ENCODE results near the gene GUCA2A.

GUCA2A gene

DNA sequence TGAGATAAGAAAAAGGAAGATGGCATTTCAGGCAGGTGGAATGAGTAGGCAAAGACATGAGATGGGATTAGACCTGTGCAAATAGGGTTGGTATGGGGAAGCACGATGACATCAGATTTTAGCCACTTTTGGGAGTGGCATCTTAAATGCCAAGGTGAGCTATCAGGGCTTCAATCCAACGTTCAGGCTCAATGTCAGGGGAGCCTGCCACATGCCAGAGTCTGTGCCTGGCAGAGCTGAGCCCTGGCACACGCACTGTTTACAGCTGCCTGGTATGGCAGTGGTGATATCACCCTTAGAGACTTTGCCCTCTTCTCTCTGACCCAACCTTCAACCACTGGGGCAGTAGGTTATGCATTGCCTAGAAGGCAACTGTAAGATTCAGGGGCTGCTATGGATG, 12.4 kb downstream of the GUCA2A start:
- no peak overlapping the region for H3K27ac ChIP-seq (ENCODE audit: low read depth, low read length)

DNA sequence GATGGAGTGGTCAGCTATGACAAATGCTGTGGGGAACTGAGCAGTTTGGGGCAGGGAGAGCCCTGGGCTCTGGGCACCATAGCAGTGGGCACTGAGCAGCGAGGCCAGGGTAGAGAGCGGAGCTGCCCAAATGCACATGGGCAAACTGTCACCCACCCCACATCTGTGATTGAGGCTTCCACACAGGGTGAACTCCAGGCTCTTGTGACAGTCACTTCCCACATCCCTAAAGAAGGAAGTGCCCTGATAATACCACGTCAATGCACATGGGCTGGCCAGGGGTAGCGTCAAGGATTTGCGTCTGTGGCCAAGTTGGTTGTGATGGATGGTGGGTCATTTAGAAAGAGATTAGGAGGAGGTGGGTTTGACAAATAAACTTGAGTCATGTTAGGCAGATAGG, 13.9 kb downstream of the GUCA2A start:
- Histone ChIP-seq H3K9me3 (ENCODE audit: control insufficient read depth, insufficient read depth, low read length) (no peaks in the 10 kb centered on the region), H3K79me2 (ENCODE audit: control insufficient read depth, low read length) (no peaks in the 10 kb centered on the region), H3F3A (ENCODE audit: control insufficient read depth, insufficient read depth) (no peaks in the 10 kb centered on the region), H3K4me3 (ENCODE audit: low read length) (no peak overlapping the region), H3K27me3 (ENCODE audit: control insufficient read depth, low read length) (peaks cover 8% of the 10 kb centered on the region; the same call in 1 of the 2 replicates), H3K4me2 (ENCODE audit: low read length) (no peak overlapping the region), H3K4me1 (ENCODE audit: control insufficient read depth, low read length) (no peaks in the 10 kb centered on the region), H4K20me1 (ENCODE audit: control insufficient read depth, insufficient read depth, low read depth, low read length) (no peaks in the 10 kb centered on the region), H3K27ac (ENCODE audit: low read depth, low read length) (no peak overlapping the region), H3K36me3 (ENCODE audit: control insufficient read depth, low read length) (no peaks in the 10 kb centered on the region), H3K9me2 (replicated peaks; ENCODE audit: control insufficient read depth, low read length) (no peaks in the 10 kb centered on the region)
- TF ChIP-seq EZH2phosphoT487 (IDR thresholded peaks at IDR 0.05; ENCODE audit: borderline replicate concordance, low read length) = no peak
- TF ChIP-seq, protein P1, sequence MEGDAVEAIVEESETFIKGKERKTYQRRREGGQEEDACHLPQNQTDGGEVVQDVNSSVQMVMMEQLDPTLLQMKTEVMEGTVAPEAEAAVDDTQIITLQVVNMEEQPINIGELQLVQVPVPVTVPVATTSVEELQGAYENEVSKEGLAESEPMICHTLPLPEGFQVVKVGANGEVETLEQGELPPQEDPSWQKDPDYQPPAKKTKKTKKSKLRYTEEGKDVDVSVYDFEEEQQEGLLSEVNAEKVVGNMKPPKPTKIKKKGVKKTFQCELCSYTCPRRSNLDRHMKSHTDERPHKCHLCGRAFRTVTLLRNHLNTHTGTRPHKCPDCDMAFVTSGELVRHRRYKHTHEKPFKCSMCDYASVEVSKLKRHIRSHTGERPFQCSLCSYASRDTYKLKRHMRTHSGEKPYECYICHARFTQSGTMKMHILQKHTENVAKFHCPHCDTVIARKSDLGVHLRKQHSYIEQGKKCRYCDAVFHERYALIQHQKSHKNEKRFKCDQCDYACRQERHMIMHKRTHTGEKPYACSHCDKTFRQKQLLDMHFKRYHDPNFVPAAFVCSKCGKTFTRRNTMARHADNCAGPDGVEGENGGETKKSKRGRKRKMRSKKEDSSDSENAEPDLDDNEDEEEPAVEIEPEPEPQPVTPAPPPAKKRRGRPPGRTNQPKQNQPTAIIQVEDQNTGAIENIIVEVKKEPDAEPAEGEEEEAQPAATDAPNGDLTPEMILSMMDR (IDR thresholded peaks at IDR 0.05; ENCODE audit: low read depth, low read length, poor library complexity, severe bottlenecking) = no peak

More for the DNA sequence above, 12.4 kb downstream of the GUCA2A start:
- Histone ChIP-seq H3K79me2 (ENCODE audit: control insufficient read depth, low read length) (no peaks in the 10 kb centered on the region), H3K9me2 (replicated peaks; ENCODE audit: control insufficient read depth, low read length) (no peaks in the 10 kb centered on the region), H4K20me1 (ENCODE audit: control insufficient read depth, insufficient read depth, low read depth, low read length) (no peaks in the 10 kb centered on the region), H3K27me3 (ENCODE audit: control insufficient read depth, low read length) (peaks cover 8% of the 10 kb centered on the region; the same call in 1 of the 2 replicates), H3K4me1 (ENCODE audit: control insufficient read depth, low read length) (no peaks in the 10 kb centered on the region), H3K4me2 (ENCODE audit: low read length) (no peak overlapping the region), H3K36me3 (ENCODE audit: control insufficient read depth, low read length) (no peaks in the 10 kb centered on the region), H3K9me3 (ENCODE audit: control insufficient read depth, insufficient read depth, low read length) (no peaks in the 10 kb centered on the region), H3F3A (ENCODE audit: control insufficient read depth, insufficient read depth) (no peaks in the 10 kb centered on the region), H3K4me3 (ENCODE audit: low read length) (no peak overlapping the region)
- TF ChIP-seq, protein P1 (IDR thresholded peaks at IDR 0.05; ENCODE audit: low read depth, low read length, poor library complexity, severe bottlenecking) = no peak
- no peak for TF ChIP-seq EZH2phosphoT487 (IDR thresholded peaks at IDR 0.05; ENCODE audit: borderline replicate concordance, low read length)

DNA sequence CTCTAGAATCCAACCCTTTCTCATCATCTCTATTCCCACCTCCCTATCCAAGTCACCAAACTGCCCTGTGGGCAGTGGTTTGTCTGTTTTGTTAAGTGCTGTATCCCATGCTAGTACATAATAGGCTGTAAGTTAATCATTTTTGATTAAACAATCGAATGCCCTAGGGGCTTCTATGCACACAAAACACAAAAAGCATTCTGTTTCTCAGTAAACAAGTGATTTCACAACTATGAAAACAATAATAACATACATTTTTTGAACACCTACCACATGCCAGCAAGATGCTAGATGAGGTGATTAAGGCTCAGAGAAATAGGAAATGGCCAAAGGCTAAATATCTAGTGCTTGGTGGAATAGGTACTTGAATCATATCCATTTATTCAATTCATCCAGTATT, 16.4 kb downstream of the GUCA2A start:
- H3F3A ChIP-seq (ENCODE audit: control insufficient read depth, insufficient read depth) = no peaks in the 10 kb centered on the region
- H3K27me3 ChIP-seq (ENCODE audit: control insufficient read depth, low read length) = peaks cover 8% of the 10 kb centered on the region; the same call in 1 of the 2 replicates
- no peaks in the 10 kb centered on the region for H3K79me2 ChIP-seq (ENCODE audit: control insufficient read depth, low read length)
- H3K4me2 ChIP-seq (ENCODE audit: low read length) = no peak overlapping the region
- TF ChIP-seq, protein P1 (IDR thresholded peaks at IDR 0.05; ENCODE audit: low read depth, low read length, poor library complexity, severe bottlenecking) = no peak
- TF ChIP-seq EZH2phosphoT487 (IDR thresholded peaks at IDR 0.05; ENCODE audit: borderline replicate concordance, low read length) = no peak
- no peaks in the 10 kb centered on the region for H3K9me3 ChIP-seq (ENCODE audit: control insufficient read depth, insufficient read depth, low read length)
- no peak overlapping the region for H3K4me3 ChIP-seq (ENCODE audit: low read length)
- H4K20me1 ChIP-seq (ENCODE audit: control insufficient read depth, insufficient read depth, low read depth, low read length) = no peaks in the 10 kb centered on the region
- H3K9me2 ChIP-seq (replicated peaks; ENCODE audit: control insufficient read depth, low read length) = no peaks in the 10 kb centered on the region
- no peaks in the 10 kb centered on the region for H3K36me3 ChIP-seq (ENCODE audit: control insufficient read depth, low read length)
- no peaks in the 10 kb centered on the region for H3K4me1 ChIP-seq (ENCODE audit: control insufficient read depth, low read length)
- H3K27ac ChIP-seq (ENCODE audit: low read depth, low read length) = no peak overlapping the region
